Transverse colon (tissue), 4 donors: ENCODE measurements around the gene BHLHE41. TPM values are rescaled to one million over a fixed set of nuclear protein-coding genes. Genes with fewer than 3 reads are reported as not detected.

ENCODE experiments used
- DNase-seq: peaks from one replicate; pipeline ENCODE4 v3.0.0-alpha.2; 2019
- H3K27ac ChIP-seq, 4 donors: fragments of 200-600 bp; sonication (generic); 2 replicates each; pipeline ENCODE4 v1.5.1; 2016 to 2018; ENCODE audit warnings: inconsistent platforms in 4 of 4
- H3K27me3 ChIP-seq: fragments of 200-600 bp; sonication (generic); 2 replicates; pipeline ENCODE4 v1.5.1; 2017; ENCODE audit warnings: inconsistent platforms
- H3K36me3 ChIP-seq, 4 donors: fragments of 200-600 bp; sonication (generic); 2 replicates each; pipeline ENCODE4 v1.5.1; 2017 to 2019; ENCODE audit warnings: inconsistent platforms in 4 of 4
- H3K4me1 ChIP-seq, 4 donors: fragments of 200-600 bp; sonication (generic); 2 replicates each; pipeline ENCODE4 v1.5.1; 2017 to 2020; ENCODE audit warnings: inconsistent platforms in 4 of 4
- H3K4me3 ChIP-seq, 4 donors: fragments of 200-600 bp; sonication (generic); 1 replicate in 1 of 4; 2 replicates in 3 of 4; pipeline versions ENCODE4 v1.5.1 to v1.6.1; 2017 to 2019; ENCODE audit warnings: inconsistent platforms in 4 of 4
- H3K9me3 ChIP-seq, 2 donors: fragments of 200-600 bp; sonication (generic); 2 replicates each; pipeline ENCODE4 v1.5.1; 2017 to 2019; ENCODE audit warnings: inconsistent platforms in 2 of 2
- CTCF ChIP-seq, 5 experiments: fragments of 200-600 bp in 3 of 5; fragments of 450-650 bp in 2 of 5; sonication (generic) in 3 of 5; IDR thresholded peaks; 1 replicate in 2 of 5; 2 replicates in 3 of 5; pipeline ENCODE4 v1.5.1; 2016 to 2017; ENCODE audit warnings: antibody characterized with exemption in 5 of 5, inconsistent platforms in 3 of 5, mild to moderate bottlenecking in 2 of 5, moderate library complexity in 1 of 5
- EP300 ChIP-seq: sonication (generic); formaldehyde crosslinking; IDR thresholded peaks from one replicate; pipeline ENCODE4 v1.6.1; 2017; ENCODE audit warnings: antibody characterized with exemption, low read depth
- POLR2A ChIP-seq: fragments of 450-650 bp; IDR thresholded peaks from one replicate; pipeline ENCODE4 v1.6.1; 2016; ENCODE audit warnings: antibody characterized with exemption, mild to moderate bottlenecking, moderate library complexity
- POLR2AphosphoS5 ChIP-seq, 3 donors: sonication (generic); formaldehyde crosslinking; IDR thresholded peaks; one replicate each; pipeline ENCODE4 v1.6.1; 2016; ENCODE audit warnings: antibody characterized with exemption in 3 of 3
- WGBS, 2 donors: methylation state at CpG; one replicate each; pipeline ENCODE4 v1.1.5; 2018; ENCODE audit warnings: low coverage in 1 of 2; 5-methylcytosine and 5-hydroxymethylcytosine counted together
- in situ Hi-C, 4 donors: fragments of 200-750 bp; cut with MboI; loops; one replicate each; pipeline versions ENCODE4 v1.15.0 to v1.15.1; 2017; ENCODE audit warnings: low sequenced_read_pairs in 3 of 4, low pct_ligation_motif_present in 1 of 4, low pct_unique_long_range_greater_than_20kb in 1 of 4
- intact Hi-C: fragments of 100-400 bp; cut with DNase I; formaldehyde crosslinking; loops from one replicate; pipeline ENCODE4 v1.15.1; 2023; ENCODE audit warnings: low total_unique reads
- total RNA-seq, 4 donors: library from RNA; depleted of rRNA; stranded (reverse); fragments of >200 nt; gene quantifications; one replicate each; pipeline ENCODE4 v1.1.0, GENCODE V29; 2016

Gene BHLHE41
- total RNA-seq, 4 donors from 2014 or later, result 12.2 to 22.8 (median 18.1) TPM; not detected in 1

- peak overlapping the region; percentile 85 to 94 (median 88) for H3K27ac ChIP-seq
- TF ChIP-seq CTCF (IDR thresholded peaks at IDR 0.05) (no peak), POLR2AphosphoS5 (IDR thresholded peaks at IDR 0.05) (no peak), POLR2A (no peak), EP300 (no peak)
- no peaks in the 10 kb centered on the region for H3K9me3 ChIP-seq
- DNase-seq, result no peak
- H3K36me3 ChIP-seq, result no peaks in the 10 kb centered on the region
- intact Hi-C loops, result no loop called here
- peaks cover 13 to 34% (median 18%) of the 10 kb centered on the region in 4 donors for H3K4me1 ChIP-seq
- in situ Hi-C loops, result loop anchor here in 3 of 4 donors (25.0 kb wide), 2 partner anchors 297 to 522 kb away; no protein-coding TSS in a partner anchor
- WGBS, 2 donors, result 37% methylated on average over 13 of the region's 13 CpGs; no CpG with 5 or more reads in 1 of the 2 donors
- no peaks in the 10 kb centered on the region for H3K27me3 ChIP-seq
- peak overlapping the region in 3 of 4 donors; percentile 36 to 58 (median 47) for H3K4me3 ChIP-seq
Observed at GRCh38 chr12:26114720-26115401, 10.0 kb downstream of the BHLHE41 start.

GRCh38 chr12:26113853-26114719, 10.8 kb downstream of the BHLHE41 start:
- WGBS, 2 donors, result 1% methylated on average over 27 of the region's 72 CpGs; no CpG with 5 or more reads in 1 of the 2 donors
- H3K4me3 ChIP-seq, result peak overlapping the region; percentile 36 to 58 (median 48)

GRCh38 chr12:26113181-26113654, 11.6 kb downstream of the BHLHE41 start:
- TF ChIP-seq EP300 (no peak), POLR2A (no peak), CTCF (IDR thresholded peaks at IDR 0.05) (no peak), POLR2AphosphoS5 (IDR thresholded peaks at IDR 0.05) (peak in 1 of 3 donors; percentile 14)

More at GRCh38 chr12:26113853-26114719, 10.8 kb downstream of the BHLHE41 start:
- H3K9me3 ChIP-seq, result no peaks in the 10 kb centered on the region
- intact Hi-C loops, result no loop called here
- H3K27me3 ChIP-seq, result no peaks in the 10 kb centered on the region
- in situ Hi-C loops, result loop anchor here in 3 of 4 donors (25.0 kb wide), 2 partner anchors 298 to 523 kb away; no protein-coding TSS in a partner anchor
- peak overlapping the region; percentile 85 to 94 (median 88) for H3K27ac ChIP-seq
- TF ChIP-seq POLR2A (peak; percentile 75), EP300 (peak; percentile 52), CTCF (IDR thresholded peaks at IDR 0.05) (peak in 4 of 5 experiments; percentile 36 to 66 (median 56)), POLR2AphosphoS5 (IDR thresholded peaks at IDR 0.05) (peak; percentile 45 to 84 (median 80))
- DNase-seq, result peak; percentile 97
- peaks cover 9 to 28% (median 18%) of the 10 kb centered on the region in 4 donors for H3K4me1 ChIP-seq
- H3K36me3 ChIP-seq, result no peaks in the 10 kb centered on the region

More at GRCh38 chr12:26113181-26113654, 11.6 kb downstream of the BHLHE41 start:
- no peak for DNase-seq
- H3K4me1 ChIP-seq, result peaks cover 9 to 28% (median 18%) of the 10 kb centered on the region in 4 donors
- H3K27me3 ChIP-seq, result no peaks in the 10 kb centered on the region
- intact Hi-C loops (no loop called here), in situ Hi-C loops (loop anchor here in 3 of 4 donors (25.0 kb wide), 2 partner anchors 299 to 524 kb away; no protein-coding TSS in a partner anchor)
- peak overlapping the region in 1 of 4 donors; percentile 58 for H3K4me3 ChIP-seq
- H3K36me3 ChIP-seq, result no peaks in the 10 kb centered on the region
- no peaks in the 10 kb centered on the region for H3K9me3 ChIP-seq
- 33 to 40% methylated on average over 1 to 6 of the region's 6 CpGs for WGBS, 2 donors
- H3K27ac ChIP-seq, result peak overlapping the region; percentile 85 to 94 (median 88)
